ENCODE measurements around the gene PRPF4.

PRPF4 gene

GRCh38 chr9:113309204-113309813 is 33.9 kb downstream of the PRPF4 start:
- in situ Hi-C loops (cut with MboI; ENCODE audit: low sequenced_read_pairs): loop anchor here (25.0 kb wide), 1 partner anchor 353 kb away; no protein-coding TSS in a partner anchor

GRCh38 chr9:113310538-113310937 is 35.1 kb downstream of the PRPF4 start:
- in situ Hi-C loops (cut with MboI; ENCODE audit: low sequenced_read_pairs): loop anchor here (25.0 kb wide), 1 partner anchor 352 kb away; no protein-coding TSS in a partner anchor

DNA sequence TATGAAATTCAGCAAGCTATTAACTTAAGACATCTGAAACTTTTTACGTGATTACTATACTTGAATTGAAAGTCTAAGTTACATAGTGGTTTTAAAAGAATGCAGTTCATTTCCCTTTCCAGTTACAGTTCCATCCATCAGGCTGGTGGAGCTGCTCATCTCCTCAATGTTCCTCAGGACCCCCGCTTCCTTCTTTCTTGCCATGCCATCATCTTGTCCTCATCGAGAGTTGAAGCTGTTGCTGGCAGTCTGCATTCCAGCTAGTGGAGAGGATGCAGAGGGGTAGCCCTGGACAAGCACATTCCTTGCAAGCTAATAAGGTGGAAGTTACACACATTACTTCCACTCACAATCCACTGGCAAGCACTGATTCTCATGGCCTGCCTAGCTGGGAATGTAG is 36.5 kb downstream of the PRPF4 start:
- in situ Hi-C loops (cut with MboI; ENCODE audit: low sequenced_read_pairs): loop anchor here (25.0 kb wide), 1 partner anchor 350 kb away; no protein-coding TSS in a partner anchor

GRCh38 chr9:113313261-113313660 is 37.8 kb downstream of the PRPF4 start:
- in situ Hi-C loops (cut with MboI; ENCODE audit: low sequenced_read_pairs): loop anchor here (25.0 kb wide), 1 partner anchor 349 kb away; no protein-coding TSS in a partner anchor

GRCh38 chr9:113315231-113315630 is 39.8 kb downstream of the PRPF4 start:
- in situ Hi-C loops (cut with MboI; ENCODE audit: low sequenced_read_pairs): loop anchor here (25.0 kb wide), 1 partner anchor 347 kb away; no protein-coding TSS in a partner anchor

DNA sequence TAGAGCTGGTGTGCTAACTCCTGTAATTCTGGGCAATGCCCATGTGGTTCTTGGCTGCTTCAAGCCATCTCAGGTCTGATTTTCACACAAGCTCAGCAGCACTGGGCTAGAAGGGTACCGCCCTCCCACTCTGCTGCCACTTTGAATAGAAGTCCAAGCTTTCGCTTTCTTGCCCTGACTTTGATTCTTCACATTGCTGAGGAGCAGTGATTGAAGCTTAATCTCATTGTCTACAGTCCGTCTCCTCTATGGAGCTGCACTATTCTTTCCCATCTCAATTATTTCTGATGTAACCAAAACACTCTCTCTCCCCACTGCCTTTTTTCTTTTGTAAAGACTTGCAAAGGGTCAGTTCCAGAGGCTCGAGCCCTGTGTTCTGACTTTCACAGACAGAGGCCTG is 40.6 kb downstream of the PRPF4 start:
- in situ Hi-C loops (cut with MboI; ENCODE audit: low sequenced_read_pairs): loop anchor here (25.0 kb wide), 1 partner anchor 346 kb away; no protein-coding TSS in a partner anchor

DNA sequence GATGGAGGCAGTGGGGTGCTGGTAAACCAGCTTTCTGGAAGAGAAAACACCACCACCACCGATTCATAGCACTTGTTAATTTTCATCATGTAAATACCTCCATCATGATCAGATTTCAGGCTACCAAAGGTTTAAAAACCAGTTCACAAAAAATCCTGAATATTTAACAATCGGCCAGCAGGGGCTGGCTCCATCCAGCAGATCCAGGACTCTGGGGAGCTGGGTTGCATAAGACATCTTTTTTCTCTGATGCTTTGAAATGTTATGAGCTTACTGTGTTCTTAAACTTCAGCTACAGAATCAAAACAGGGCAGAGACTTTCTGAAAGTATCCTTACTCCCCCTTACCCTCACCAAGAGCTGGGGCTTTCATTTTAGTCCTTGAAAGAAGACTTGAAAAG is 42.3 kb downstream of the PRPF4 start:
- in situ Hi-C loops (cut with MboI; ENCODE audit: low sequenced_read_pairs): loop anchor here (25.0 kb wide), 1 partner anchor 345 kb away; no protein-coding TSS in a partner anchor

DNA sequence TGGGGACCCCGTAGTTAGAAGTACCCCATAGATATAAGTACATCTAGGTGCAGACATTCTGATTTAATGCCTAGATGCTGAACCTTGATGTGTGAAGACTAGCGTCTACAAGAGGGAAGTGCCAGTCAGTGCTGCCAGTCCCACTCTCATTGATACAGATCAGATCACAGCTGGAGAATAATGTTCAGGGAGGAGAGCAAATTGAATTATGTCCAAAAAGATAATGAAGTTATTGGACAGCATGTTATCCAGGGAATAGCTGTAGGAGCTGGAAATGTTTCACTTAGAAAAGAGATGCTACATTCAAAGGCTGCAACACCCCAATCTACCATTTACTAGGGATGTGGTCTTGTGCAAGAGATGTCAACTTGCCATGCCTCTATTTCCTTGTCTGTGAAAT is 43.6 kb downstream of the PRPF4 start:
- in situ Hi-C loops (cut with MboI; ENCODE audit: low sequenced_read_pairs): loop anchor here (25.0 kb wide), 1 partner anchor 343 kb away; no protein-coding TSS in a partner anchor

DNA sequence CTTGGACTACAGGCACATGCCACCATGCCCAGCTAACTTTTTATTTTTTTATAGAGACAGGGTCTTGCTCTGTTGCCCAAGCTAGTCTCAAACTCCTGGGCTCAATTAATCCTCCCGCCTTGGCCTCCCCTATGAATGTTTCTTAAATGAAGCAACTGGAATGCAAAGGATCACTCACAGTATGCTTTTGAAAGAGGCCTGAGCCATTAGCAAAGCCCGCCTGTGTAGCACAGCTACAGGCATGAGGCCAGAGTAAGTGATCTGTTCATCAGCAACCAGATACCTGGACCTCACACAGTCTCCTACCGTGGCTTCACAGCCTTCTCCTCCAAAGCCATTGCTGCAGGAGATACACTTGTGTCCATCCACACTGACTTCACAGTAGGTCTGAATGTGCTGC is 44.6 kb downstream of the PRPF4 start:
- in situ Hi-C loops (cut with MboI; ENCODE audit: low sequenced_read_pairs): loop anchor here (25.0 kb wide), 1 partner anchor 342 kb away; no protein-coding TSS in a partner anchor

DNA sequence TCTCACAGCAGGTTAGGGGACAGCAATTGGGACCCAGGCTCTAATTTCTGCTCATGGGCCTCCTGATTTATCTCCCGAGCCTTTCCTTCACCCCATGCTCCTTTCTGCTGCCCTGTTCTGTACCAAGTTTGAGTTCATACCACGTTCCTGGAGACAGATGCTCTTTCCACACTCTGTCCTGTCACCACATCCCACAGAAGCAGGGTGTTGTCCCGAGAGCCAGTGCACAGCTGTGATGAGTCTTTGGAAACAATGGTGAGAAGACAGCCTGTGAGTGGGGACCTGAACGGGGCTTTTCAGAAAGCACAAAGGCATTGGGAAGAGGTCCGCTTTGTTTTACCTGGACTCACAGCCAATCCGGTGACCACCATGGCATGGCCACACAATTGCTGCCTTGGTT is 47.2 kb downstream of the PRPF4 start:
- in situ Hi-C loops (cut with MboI; ENCODE audit: low sequenced_read_pairs): loop anchor here (25.0 kb wide), 1 partner anchor 340 kb away; no protein-coding TSS in a partner anchor

GRCh38 chr9:113326230-113326629 is 50.8 kb downstream of the PRPF4 start:
- in situ Hi-C loops (cut with MboI; ENCODE audit: low sequenced_read_pairs): no loop called here

DNA sequence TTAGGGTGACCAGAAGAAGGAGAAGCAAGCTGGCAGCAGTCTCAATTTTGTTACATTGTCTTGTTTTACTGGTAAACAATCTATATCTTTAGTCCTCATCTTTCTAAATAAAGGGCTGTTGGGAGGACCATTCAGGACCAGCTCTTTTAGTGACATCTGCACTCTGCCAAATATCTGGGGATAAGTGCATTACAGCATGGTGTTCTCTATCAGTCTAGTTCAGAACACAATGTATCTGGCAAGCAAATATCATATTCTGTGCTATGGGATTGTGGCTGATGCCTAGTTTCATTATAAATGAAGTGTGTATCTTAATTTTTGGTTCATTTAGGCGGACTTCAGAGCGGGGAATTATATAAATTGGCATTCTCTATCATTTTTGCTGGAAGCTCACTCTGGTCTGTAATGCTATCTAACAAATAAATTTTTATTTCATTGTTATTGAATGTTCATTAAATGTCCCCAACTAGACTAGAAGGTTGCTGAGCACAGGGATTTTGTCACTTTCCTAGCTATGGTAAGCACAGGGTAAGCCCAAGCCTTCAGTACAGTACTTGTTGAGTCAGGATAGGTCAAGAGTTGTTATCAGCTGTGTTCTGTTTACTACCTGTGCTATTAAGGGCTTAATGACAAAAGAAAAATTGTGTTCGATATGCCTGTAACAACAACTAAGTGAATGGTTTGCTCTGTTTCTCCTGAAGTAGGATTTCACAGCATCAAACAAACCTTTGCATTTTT is 52.8 kb downstream of the PRPF4 start:
- in situ Hi-C loops (cut with MboI; ENCODE audit: low sequenced_read_pairs): no loop called here

- in situ Hi-C loops (cut with MboI; ENCODE audit: low sequenced_read_pairs): no loop called here
These were observed 56.3 kb downstream of the PRPF4 start for GRCh38 chr9:113331780-113332179.

GRCh38 chr9:113337714-113338113 is 62.3 kb downstream of the PRPF4 start:
- in situ Hi-C loops (cut with MboI; ENCODE audit: low sequenced_read_pairs): no loop called here

DNA sequence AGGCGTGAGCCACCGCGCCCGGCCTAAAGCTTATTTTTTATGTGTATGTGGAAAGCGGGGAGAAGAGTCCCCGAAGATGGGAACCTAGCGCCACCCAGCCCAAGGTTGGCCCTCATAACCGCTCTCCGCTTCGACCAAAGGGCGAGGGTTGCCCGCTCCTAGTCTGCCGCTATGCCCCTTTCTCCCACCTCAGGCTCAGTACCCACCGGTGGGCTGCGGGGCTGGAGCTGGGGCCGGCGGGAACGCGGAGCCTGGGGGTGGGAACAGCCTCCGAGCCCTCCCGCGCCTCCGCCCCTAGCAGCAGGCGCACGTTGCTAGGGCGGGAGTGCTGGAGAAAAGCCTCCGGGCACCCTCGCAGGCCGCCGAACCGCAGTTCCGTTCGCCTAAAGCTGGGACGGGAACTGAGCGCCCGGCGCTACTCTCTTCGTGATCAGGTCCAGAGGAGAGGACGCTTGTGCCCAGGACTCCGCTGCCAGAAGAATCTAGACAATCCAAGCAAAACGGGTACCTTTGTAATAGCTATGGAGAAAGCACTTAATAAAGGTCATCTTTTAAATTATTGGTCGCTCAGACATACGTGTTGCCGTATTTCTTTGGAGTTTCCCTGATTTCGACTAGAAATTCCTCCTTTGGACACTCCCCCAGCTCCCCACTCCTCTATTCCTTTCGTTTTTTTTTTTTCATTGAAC is 64.7 kb downstream of the PRPF4 start, which contains the start of gene WDR31:
TSS of gene WDR31 (minus strand) at position 265 of the 689 bp plus-strand sequence. CDS start 8,253 bp downstream, outside the sequence.
- in situ Hi-C loops (cut with MboI; ENCODE audit: low sequenced_read_pairs): no loop called here

GRCh38 chr9:113341712-113342410 is 66.4 kb downstream of the PRPF4 start:
- in situ Hi-C loops (cut with MboI; ENCODE audit: low sequenced_read_pairs): no loop called here
